ENCODE data around the gene FOXP1. TPM values are rescaled to one million over a fixed set of nuclear protein-coding genes. Genes with fewer than 3 reads are reported as not detected.
A peak's percentile ranks its signal among the peaks of the same experiment; 100 is the strongest.

FOXP1 gene
- total and polyA plus RNA-seq, 8 donors = 95.1 to 143 (median 123) TPM

DNA sequence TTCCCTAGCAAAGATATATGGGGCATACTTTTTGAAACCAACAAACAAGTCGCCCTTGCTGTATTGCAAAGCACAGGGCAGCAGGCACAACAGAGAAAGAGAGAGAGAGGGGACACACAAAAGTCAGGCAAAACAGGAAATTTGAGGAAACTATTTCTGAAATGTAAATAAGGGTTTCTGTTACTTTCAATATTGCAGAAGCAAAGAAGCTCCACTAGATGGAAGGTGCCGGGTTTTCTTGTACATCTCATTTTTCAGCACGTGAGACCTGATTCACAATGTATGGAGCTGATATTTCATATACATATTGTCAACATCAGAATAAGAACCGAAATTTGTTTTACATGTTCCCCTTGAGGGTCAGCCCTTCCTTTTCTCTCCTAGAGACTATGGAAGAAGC lies 127.4 kb downstream of the FOXP1 start:
- Histone ChIP-seq H3K27ac (peak overlapping the region in 1 of 2 donors; percentile 57), H3K4me3 (no peak overlapping the region), H3K36me3 (no peaks in the 10 kb centered on the region), H3K9me3 (no peaks in the 10 kb centered on the region), H3K4me1 (peaks cover 5 to 55% of the 10 kb centered on the region in 2 donors), H3K27me3 (no peaks in the 10 kb centered on the region)
- ATAC-seq (peak; percentile 21), DNase-seq (no peak)
- intact Hi-C loops (cut with DNase I) = no loop called here
- TF ChIP-seq, protein P1, sequence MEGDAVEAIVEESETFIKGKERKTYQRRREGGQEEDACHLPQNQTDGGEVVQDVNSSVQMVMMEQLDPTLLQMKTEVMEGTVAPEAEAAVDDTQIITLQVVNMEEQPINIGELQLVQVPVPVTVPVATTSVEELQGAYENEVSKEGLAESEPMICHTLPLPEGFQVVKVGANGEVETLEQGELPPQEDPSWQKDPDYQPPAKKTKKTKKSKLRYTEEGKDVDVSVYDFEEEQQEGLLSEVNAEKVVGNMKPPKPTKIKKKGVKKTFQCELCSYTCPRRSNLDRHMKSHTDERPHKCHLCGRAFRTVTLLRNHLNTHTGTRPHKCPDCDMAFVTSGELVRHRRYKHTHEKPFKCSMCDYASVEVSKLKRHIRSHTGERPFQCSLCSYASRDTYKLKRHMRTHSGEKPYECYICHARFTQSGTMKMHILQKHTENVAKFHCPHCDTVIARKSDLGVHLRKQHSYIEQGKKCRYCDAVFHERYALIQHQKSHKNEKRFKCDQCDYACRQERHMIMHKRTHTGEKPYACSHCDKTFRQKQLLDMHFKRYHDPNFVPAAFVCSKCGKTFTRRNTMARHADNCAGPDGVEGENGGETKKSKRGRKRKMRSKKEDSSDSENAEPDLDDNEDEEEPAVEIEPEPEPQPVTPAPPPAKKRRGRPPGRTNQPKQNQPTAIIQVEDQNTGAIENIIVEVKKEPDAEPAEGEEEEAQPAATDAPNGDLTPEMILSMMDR (IDR thresholded peaks at IDR 0.05) = no peak

DNA sequence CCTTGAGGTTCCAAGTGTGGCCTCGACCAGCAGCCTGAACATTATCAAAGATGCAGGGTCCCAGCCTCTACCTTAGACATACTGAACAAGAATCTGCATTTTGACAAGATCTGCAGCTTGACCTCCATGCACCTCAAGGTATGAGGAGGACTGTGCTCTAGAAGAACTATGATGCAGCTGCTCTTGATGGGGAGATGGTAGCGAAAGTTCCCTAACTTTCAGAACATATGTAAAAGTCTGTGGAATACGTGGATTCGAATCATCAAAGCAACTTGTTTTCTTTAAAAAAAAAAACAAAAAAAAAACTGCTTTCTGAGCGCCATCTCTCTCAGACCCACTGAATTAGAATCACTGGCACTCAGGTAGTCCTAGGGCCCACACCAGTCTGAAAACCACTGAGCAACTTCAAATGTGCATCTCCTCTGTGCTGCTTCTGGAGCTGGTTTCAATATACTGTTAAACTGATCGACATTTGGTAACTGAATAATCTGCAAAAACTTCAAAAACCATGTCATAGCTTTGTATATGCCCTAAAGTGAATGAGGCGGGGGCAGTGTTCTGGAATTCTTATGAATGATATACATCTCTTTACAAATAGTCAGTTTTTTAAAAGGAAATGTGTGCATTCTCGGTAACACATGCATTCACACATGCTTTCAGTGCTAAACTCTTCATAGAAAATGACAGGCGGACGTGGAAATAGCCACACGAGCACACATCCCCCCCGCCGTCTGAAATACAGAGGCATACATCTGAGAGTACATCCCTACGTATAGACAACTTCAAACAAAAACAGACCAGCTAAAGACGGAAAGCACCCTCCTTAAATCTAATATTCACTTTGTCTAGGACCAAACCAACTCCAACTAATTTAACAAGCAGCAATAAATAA lies 128.8 kb downstream of the FOXP1 start:
- no peaks in the 10 kb centered on the region for H3K36me3 ChIP-seq
- H3K4me3 ChIP-seq = no peak overlapping the region
- no peak overlapping the region for H3K27ac ChIP-seq
- no peaks in the 10 kb centered on the region for H3K9me3 ChIP-seq
- TF ChIP-seq, protein P1 (IDR thresholded peaks at IDR 0.05) = no peak
- H3K27me3 ChIP-seq = no peaks in the 10 kb centered on the region
- intact Hi-C loops (cut with DNase I) = no loop called here
- DNase-seq (no peak), ATAC-seq (no peak)
- peaks cover 5 to 67% of the 10 kb centered on the region in 2 donors for H3K4me1 ChIP-seq

DNA sequence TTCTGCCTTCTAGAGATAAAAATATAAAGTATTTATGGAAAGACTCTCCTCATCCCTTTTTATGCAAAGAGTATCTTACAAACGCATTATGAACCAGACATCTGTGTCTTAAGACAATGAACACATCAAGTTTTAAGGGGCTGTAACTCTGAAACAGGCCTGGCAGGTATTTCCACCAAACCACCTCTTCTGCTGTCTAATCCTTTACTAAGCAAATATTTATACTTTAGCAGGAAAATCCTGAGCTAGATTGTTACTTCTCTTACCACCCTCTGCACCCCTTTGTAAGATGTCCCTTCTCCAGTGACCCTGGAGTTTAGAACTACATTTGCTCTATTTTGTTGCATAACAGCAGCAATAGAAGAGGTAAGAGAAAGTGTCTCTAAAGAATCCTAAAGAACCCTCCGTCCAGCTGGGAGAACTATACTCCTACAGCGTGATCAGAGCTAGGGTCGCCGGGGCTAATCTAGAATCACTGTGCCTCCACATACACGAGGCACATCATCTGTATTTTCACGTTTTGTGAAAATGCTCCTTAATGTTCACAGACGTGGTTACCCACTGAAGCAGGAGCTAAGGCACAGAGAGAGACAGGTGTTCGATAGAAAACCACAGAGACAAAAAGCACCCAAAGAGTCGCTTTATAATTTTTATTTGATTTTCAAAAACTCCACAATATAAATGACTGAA lies 129.6 kb downstream of the FOXP1 start:
- Histone ChIP-seq H3K9me3 (no peaks in the 10 kb centered on the region), H3K4me3 (no peak overlapping the region), H3K27ac (no peak overlapping the region), H3K4me1 (peaks cover 5 to 69% of the 10 kb centered on the region in 2 donors), H3K36me3 (no peaks in the 10 kb centered on the region), H3K27me3 (no peaks in the 10 kb centered on the region)
- DNase-seq (no peak), ATAC-seq (peak; percentile 75)
- TF ChIP-seq, protein P1 (IDR thresholded peaks at IDR 0.05) = no peak
- intact Hi-C loops (cut with DNase I) = no loop called here

DNA sequence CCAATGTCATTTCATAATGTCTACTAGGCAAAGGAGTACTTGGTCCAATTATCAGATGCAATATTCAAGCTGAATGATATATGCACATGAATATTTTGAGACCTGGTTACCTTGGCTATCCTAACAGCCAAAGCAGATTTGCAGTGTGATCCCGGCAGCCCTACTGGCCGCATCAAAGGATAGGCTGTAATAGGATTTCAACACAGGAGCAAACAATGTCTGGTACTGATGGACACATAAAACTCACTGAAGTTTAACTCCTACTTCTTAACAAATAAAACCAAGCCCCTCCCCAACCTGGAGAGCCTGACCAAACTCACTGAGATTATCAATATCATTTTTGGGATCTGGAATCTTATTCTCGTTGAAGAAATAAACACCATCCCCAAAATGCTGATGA lies 130.2 kb downstream of the FOXP1 start:
- DNase-seq (no peak), ATAC-seq (peak; percentile 10)
- Histone ChIP-seq H3K4me3 (no peak overlapping the region), H3K36me3 (no peaks in the 10 kb centered on the region), H3K27ac (no peak overlapping the region), H3K9me3 (no peaks in the 10 kb centered on the region), H3K27me3 (no peaks in the 10 kb centered on the region), H3K4me1 (peaks cover 5 to 74% of the 10 kb centered on the region in 2 donors)
- TF ChIP-seq, protein P1 (IDR thresholded peaks at IDR 0.05) = no peak
- intact Hi-C loops (cut with DNase I) = no loop called here

DNA sequence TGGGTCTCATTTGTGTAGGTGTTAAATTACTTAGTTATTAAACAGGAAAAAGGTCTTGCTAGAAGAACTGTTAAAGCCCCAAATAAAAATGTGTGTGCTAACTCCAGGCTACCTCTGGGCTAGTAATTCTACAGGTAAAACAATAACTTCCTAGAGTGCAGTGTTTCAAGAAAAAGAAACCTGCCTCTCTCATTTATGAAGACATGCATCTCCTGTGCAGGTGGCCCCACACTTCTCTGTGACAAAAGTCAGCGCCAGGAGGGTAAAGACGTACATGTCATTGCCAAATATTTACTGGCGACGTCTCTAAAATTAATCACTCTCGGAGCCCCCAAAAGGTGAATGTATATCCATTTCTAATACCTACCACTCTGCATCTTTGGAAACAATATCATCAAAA lies 131.7 kb downstream of the FOXP1 start:
- no peak for DNase-seq
- H3K9me3 ChIP-seq = no peaks in the 10 kb centered on the region
- H3K27me3 ChIP-seq = no peaks in the 10 kb centered on the region
- peaks cover 5 to 79% of the 10 kb centered on the region in 2 donors for H3K4me1 ChIP-seq
- TF ChIP-seq, protein P1 (IDR thresholded peaks at IDR 0.05) = no peak
- no peak overlapping the region for H3K27ac ChIP-seq
- H3K4me3 ChIP-seq = no peak overlapping the region
- no peaks in the 10 kb centered on the region for H3K36me3 ChIP-seq
- intact Hi-C loops (cut with DNase I) = no loop called here
- no peak for ATAC-seq
